CD14-positive monocyte (primary cell): ENCODE data around the gene OR6C75. TPM values are rescaled to one million over a fixed set of nuclear protein-coding genes. Genes with fewer than 3 reads are reported as not detected.

Source experiments
- DNase-seq, 3 donors: peaks; one replicate each; pipeline ENCODE4 v3.0.0-alpha.2; 2011 to 2022
- H2AFZ ChIP-seq: 2 replicates; pipeline ENCODE4 v1.6.0; 2012; ENCODE audit warnings: mild to moderate bottlenecking, low read depth, low read length, inconsistent platforms; ENCODE audit not compliant: insufficient read depth, poor library complexity, severe bottlenecking
- H3K27ac ChIP-seq, 2 donors: 1 replicate in 1 of 2; 2 replicates in 1 of 2; pipeline ENCODE4 v1.5.1; 2012 to 2013; ENCODE audit warnings: low read length in 2 of 2, control low read depth in 1 of 2, inconsistent platforms in 1 of 2, low read depth in 1 of 2, mild to moderate bottlenecking in 1 of 2
- H3K27me3 ChIP-seq, 2 donors: one replicate each; pipeline versions ENCODE4 v1.6.0 to v1.6.1; 2011 to 2013; ENCODE audit warnings: low read length in 2 of 2; ENCODE audit not compliant: control insufficient read depth in 2 of 2, insufficient read depth in 2 of 2
- H3K36me3 ChIP-seq, 2 donors: replicated peaks in 1 of 2; 1 replicate in 1 of 2; 2 replicates in 1 of 2; pipeline versions ENCODE4 v1.5.1 to v1.6.1; 2012 to 2013; ENCODE audit warnings: low read length in 2 of 2, control low read depth in 1 of 2, inconsistent platforms in 1 of 2, mild to moderate bottlenecking in 1 of 2; ENCODE audit not compliant: insufficient read depth in 2 of 2, control insufficient read depth in 1 of 2
- H3K4me1 ChIP-seq, 2 donors: 1 replicate in 1 of 2; 2 replicates in 1 of 2; pipeline versions ENCODE4 v1.5.1 to v1.6.1; 2012 to 2013; ENCODE audit warnings: low read length in 2 of 2, control low read depth in 1 of 2, inconsistent platforms in 1 of 2, mild to moderate bottlenecking in 1 of 2, moderate library complexity in 1 of 2; ENCODE audit not compliant: insufficient read depth in 2 of 2, control insufficient read depth in 1 of 2
- H3K4me2 ChIP-seq: replicated peaks from 2 replicates; pipeline ENCODE3; 2012; ENCODE audit warnings: low read length, moderate library complexity, mild to moderate bottlenecking; ENCODE audit not compliant: poor library complexity, severe bottlenecking; ENCODE audit errors: extremely low read depth
- H3K4me3 ChIP-seq, 3 experiments: fragments of 200-600 bp in 1 of 3; sonication (generic) in 1 of 3; replicated peaks in 1 of 3; 1 replicate in 2 of 3; 2 replicates in 1 of 3; pipeline ENCODE4 v1.5.1; 2011 to 2013; ENCODE audit warnings: low read length in 3 of 3, mild to moderate bottlenecking in 3 of 3, control low read depth in 2 of 3, low read depth in 2 of 3, inconsistent platforms in 1 of 3, moderate library complexity in 1 of 3
- H3K79me2 ChIP-seq: 2 replicates; pipeline ENCODE4 v1.6.0; 2012; ENCODE audit warnings: mild to moderate bottlenecking, control low read depth, inconsistent platforms, low read length, moderate library complexity; ENCODE audit not compliant: insufficient read depth
- H3K9ac ChIP-seq: 2 replicates; pipeline ENCODE4 v1.6.0; 2017; ENCODE audit warnings: low read length, mild to moderate bottlenecking; ENCODE audit not compliant: insufficient read depth, poor library complexity, severe bottlenecking
- H3K9me3 ChIP-seq, 2 donors: replicated peaks in 1 of 2; 1 replicate in 1 of 2; 2 replicates in 1 of 2; pipeline versions ENCODE4 v1.5.1 to v1.6.1; 2012 to 2013; ENCODE audit warnings: low read length in 2 of 2, control low read depth in 1 of 2; ENCODE audit not compliant: control insufficient read depth in 1 of 2, insufficient read depth in 1 of 2
- H4K20me1 ChIP-seq: 2 replicates; pipeline ENCODE4 v1.6.0; 2012; ENCODE audit warnings: mild to moderate bottlenecking, low read length, control low read depth, moderate library complexity; ENCODE audit not compliant: insufficient read depth
- H3K27ac Mint-ChIP-seq, 7 donors: one replicate each; pipeline ENCODE4 v1.8.0; 2020; ENCODE audit warnings: mild to moderate bottlenecking in 7 of 7, mixed read lengths in 7 of 7, moderate library complexity in 6 of 7, inconsistent platforms in 2 of 7
- H3K27me3 Mint-ChIP-seq, 3 donors: one replicate each; pipeline ENCODE4 v1.8.0; 2021 to 2022; ENCODE audit warnings: low read depth in 3 of 3, mild to moderate bottlenecking in 3 of 3, mixed read lengths in 3 of 3, moderate library complexity in 3 of 3, inconsistent platforms in 1 of 3
- H3K36me3 Mint-ChIP-seq, 2 donors: one replicate each; pipeline ENCODE4 v1.8.0; 2020; ENCODE audit warnings: mixed read lengths in 2 of 2, inconsistent platforms in 1 of 2, mild to moderate bottlenecking in 1 of 2
- H3K4me1 Mint-ChIP-seq: one replicate; pipeline ENCODE4 v1.8.0; 2020; ENCODE audit warnings: mild to moderate bottlenecking, mixed read lengths
- H3K4me3 Mint-ChIP-seq, 2 donors: one replicate each; pipeline ENCODE4 v1.8.0; 2020; ENCODE audit warnings: mild to moderate bottlenecking in 2 of 2, mixed read lengths in 2 of 2, moderate library complexity in 1 of 2
- H3K9me3 Mint-ChIP-seq, 7 donors: one replicate each; pipeline ENCODE4 v1.8.0; 2020 to 2022; ENCODE audit warnings: mixed read lengths in 7 of 7, mild to moderate bottlenecking in 6 of 7, moderate library complexity in 6 of 7, inconsistent platforms in 2 of 7
- CTCF ChIP-seq: fragments of 200-600 bp; IDR thresholded peaks from one replicate; pipeline ENCODE4 v1.8.0; 2022; ENCODE audit warnings: antibody characterized with exemption, mild to moderate bottlenecking
- WGBS: methylation state at CpG from one replicate; pipeline ENCODE4 v1.1.5; 2013; ENCODE audit warnings: missing lambda C conversion rate; ENCODE audit not compliant: insufficient coverage; 5-methylcytosine and 5-hydroxymethylcytosine counted together
- intact Hi-C, 2 donors: fragments of 100-400 bp; cut with micrococcal nuclease; formaldehyde crosslinking; loops; one replicate each; pipeline versions ENCODE4 v1.15.0 to v1.15.1; 2023
- polyA minus RNA-seq: library from RNA; depleted of rRNA, polyadenylated mRNA; stranded (reverse); fragments of >200 nt; gene quantifications from 2 replicates; pipeline ENCODE4 v1.2.3, GENCODE V29; 2012
- polyA plus RNA-seq, 3 donors: library from polyadenylated mRNA; depleted of rRNA in 1 of 3; unstranded in 2 of 3; stranded (reverse) in 1 of 3; fragments of 300-500 nt in 2 of 3; fragments of >200 nt in 1 of 3; fragmentation: Illumina TruSeq in 2 of 3; gene quantifications; 1 replicate in 2 of 3; 2 replicates in 1 of 3; pipeline ENCODE4 v1.2.3, GENCODE V29; 2012 to 2021
- total RNA-seq, 12 experiments: library from RNA in 1 of 12; stranded (reverse) in 1 of 12; fragments of 120-200 nt in 1 of 12; gene quantifications; one replicate each; pipeline ENCODE4 v1.2.4 and lab custom pipeline; 2013 to 2026; ENCODE audit warnings: mixed read lengths in 6 of 12, inconsistent platforms in 1 of 12

OR6C75 gene
- total RNA-seq (2013) = not detected
- polyA plus RNA-seq (not detected), polyA minus RNA-seq (not detected in 2 replicates), total RNA-seq (lab: John Stamatoyannopoulos, UW) (0 to 1.7 (median 0) reads per million in 11 experiments)

GRCh38 chr12:55362675-55363074, at the start of gene OR6C75:
OR6C75 (plus strand) TSS chr12:55362975; CDS start chr12:55365111, 2,136 bp downstream.
- H3K36me3 ChIP-seq = no peaks in the 10 kb centered on the region
- no peaks in the 10 kb centered on the region for H3K4me1 ChIP-seq
- no peak within 1 kb of the TSS for H3K27ac ChIP-seq
- H3K27me3 ChIP-seq = peaks cover 0 to 3% of the 10 kb centered on the region in 2 donors
- no peak for TF ChIP-seq CTCF
- no peak within 1 kb of the TSS for H3K27ac Mint-ChIP-seq
- no peaks in the 10 kb centered on the region for H4K20me1 ChIP-seq
- no peak within 1 kb of the TSS for H2AFZ ChIP-seq
- H3K9ac ChIP-seq = no peak within 1 kb of the TSS
- H3K4me1 Mint-ChIP-seq = no peaks in the 10 kb centered on the region
- H3K79me2 ChIP-seq = no peaks in the 10 kb centered on the region
- H3K36me3 Mint-ChIP-seq = no peaks in the 10 kb centered on the region
- WGBS = no CpG with 5 or more reads among the region's 4 CpGs
- no peak within 1 kb of the TSS for H3K4me3 ChIP-seq
- intact Hi-C loops = no loop called here
- H3K9me3 ChIP-seq = no peaks in the 10 kb centered on the region
- H3K4me3 Mint-ChIP-seq = no peak within 1 kb of the TSS
- peaks cover 3 to 13% (median 5%) of the 10 kb centered on the region in 3 donors for H3K27me3 Mint-ChIP-seq
- no peak for DNase-seq
- peaks cover 0 to 3% (median 0%) of the 10 kb centered on the region in 7 donors for H3K9me3 Mint-ChIP-seq
- no peak within 1 kb of the TSS for H3K4me2 ChIP-seq

DNA sequence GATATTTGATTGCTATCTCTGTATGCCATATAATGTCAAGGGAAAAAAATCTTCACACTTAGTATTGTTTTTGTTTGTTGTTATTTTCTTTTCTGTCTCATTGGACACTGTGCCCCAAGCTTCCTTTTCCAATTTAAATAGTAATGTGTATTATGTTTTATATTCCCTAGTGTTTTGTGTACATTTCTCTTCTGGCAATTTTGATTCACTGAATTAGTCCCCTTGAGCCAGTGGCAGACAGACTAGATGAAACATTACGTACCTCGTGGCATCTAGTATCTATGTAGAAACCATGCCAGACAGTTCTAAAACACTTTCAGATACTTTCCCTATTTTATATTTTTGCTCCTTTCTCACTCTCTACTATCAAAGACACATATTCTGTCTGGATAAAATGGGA, 48.7 kb upstream of the OR6C75 start, which contains the start of gene OR6C1:
Gene OR6C1, plus strand, starts transcription at position 301 of the 400 bp plus-strand sequence. CDS start 6,257 bp downstream, outside the sequence.
- no peaks in the 10 kb centered on the region for H3K4me1 ChIP-seq
- no peak within 1 kb of the TSS for H2AFZ ChIP-seq
- H3K79me2 ChIP-seq = no peaks in the 10 kb centered on the region
- H3K9ac ChIP-seq = no peak within 1 kb of the TSS
- no peak within 1 kb of the TSS for H3K4me2 ChIP-seq
- no peaks in the 10 kb centered on the region for H3K36me3 ChIP-seq
- Mint-ChIP-seq H3K36me3 (no peaks in the 10 kb centered on the region), H3K27me3 (peaks cover 2 to 9% (median 3%) of the 10 kb centered on the region in 3 donors), H3K9me3 (no peaks in the 10 kb centered on the region), H3K4me3 (no peak within 1 kb of the TSS), H3K4me1 (no peaks in the 10 kb centered on the region), H3K27ac (no peak within 1 kb of the TSS)
- no peak within 1 kb of the TSS for H3K4me3 ChIP-seq
- no peak within 1 kb of the TSS for H3K27ac ChIP-seq
- 90% methylated on average over 2 of the region's 2 CpGs for WGBS
- TF ChIP-seq CTCF = no peak
- peaks cover 0 to under 1% of the 10 kb centered on the region in 2 donors for H3K27me3 ChIP-seq
- intact Hi-C loops = no loop called here
- no peak for DNase-seq
- no peaks in the 10 kb centered on the region for H3K9me3 ChIP-seq
- H4K20me1 ChIP-seq = no peaks in the 10 kb centered on the region
